GF-D8 (cell line): ENCODE results near the gene ASB8.

Experiments
- DNase-seq: peaks from one replicate; lab custom pipeline; 2025; lab: John Stamatoyannopoulos, UW

The ASB8 gene

DNA sequence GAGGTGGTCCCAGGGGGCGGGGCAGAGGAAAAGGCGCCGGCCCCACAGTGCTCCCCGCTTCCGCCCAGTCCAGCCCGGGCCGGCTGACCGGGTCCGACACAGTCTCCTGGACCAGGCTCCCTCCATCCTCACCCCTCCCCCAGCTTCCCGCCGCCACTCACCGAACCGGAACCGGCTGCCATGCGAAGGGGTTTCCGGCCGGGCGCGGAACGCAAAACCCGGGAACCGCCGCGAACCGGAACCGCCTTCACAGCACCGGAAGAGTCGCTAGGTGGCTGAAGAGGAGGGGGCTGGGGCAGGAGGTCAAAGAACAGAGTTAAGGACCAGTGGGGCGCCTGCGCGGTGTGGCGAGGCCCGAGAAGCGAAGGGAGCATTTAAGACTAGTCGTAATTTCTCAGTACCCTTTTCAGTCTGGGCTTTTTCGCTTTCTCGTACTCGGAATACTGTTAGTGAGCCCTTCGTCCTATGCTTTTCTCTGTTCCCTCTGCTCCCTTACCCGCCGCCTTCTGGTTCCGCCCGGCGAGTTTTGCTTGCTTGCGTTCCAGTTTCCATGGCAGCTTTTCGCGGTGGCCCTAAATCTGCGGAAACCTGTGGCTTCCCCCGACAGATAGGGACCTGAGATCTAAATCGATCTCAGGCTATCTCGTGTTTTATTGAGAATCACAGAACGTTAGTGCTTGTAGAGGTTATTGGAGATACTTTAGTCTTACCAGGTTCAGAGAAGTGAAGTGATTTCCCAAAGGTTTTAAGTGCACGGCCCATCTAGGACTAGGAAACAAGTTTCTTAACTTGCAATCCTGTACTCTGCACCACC lies 51.2 kb downstream of the ASB8 start, which contains the start of gene SENP1:
TSS of gene SENP1 (minus strand) at position 213 of the 814 bp plus-strand sequence. CDS start 4,607 bp downstream, outside the sequence.
- DNase-seq, result peak; percentile 61

DNA sequence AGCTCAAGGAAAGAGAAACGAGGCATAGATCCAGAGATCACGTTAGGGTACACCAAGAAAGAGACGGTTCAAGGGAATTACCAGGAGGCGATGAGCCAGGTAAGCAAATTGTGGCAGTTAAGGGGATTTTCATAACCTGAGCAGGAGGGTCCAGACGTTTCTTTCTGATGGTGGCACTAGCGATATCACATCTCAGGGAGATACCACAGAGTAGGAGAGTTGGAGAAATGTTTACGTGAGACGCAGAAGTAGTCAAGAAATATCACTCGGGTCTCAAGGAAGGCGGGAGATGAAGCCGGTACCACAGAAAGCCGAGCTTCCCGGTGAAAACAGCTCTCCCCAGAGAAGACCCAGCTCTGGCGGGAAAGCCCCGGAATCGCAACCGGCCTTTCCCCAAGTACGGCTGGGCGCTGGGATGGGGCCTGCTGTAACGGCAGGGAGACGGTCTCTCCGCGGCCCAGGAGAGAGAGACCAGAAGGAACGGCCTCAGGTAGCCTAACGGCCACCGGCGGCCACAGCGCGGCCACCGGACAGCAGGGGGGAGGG lies 51.9 kb downstream of the ASB8 start:
- DNase-seq, result no peak

DNA sequence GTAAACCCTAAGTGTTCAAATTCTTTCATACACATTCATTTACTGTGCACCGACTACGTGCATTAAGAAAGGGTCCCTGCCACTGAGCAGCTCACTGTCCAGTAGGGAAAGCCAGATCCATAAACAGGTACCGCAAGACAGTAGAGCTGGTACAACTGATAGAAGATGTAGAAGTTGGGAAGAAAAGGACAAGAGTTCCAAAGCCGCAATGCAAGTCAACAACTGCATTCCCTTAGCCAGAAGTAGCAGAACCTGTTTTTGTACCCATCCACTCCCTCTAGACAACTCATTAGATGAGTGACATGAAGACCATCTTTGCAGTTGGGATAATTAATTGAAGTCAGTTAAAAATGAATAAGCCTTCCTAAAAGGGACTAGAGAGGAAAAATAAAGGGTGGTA lies 52.8 kb downstream of the ASB8 start:
- DNase-seq, result no peak
